Ascending aorta (tissue), 2 donors: ENCODE data around the gene FLYWCH2. TPM values are rescaled to one million over a fixed set of nuclear protein-coding genes. Genes with fewer than 3 reads are reported as not detected.

Source experiments
- DNase-seq, 2 donors: peaks; one replicate each; pipeline ENCODE4 v3.0.0-alpha.2; 2019; ENCODE audit warnings: low spot score in 2 of 2
- H3K27ac ChIP-seq, 2 donors: fragments of 200-600 bp; sonication (generic); one replicate each; pipeline ENCODE4 v1.5.1; 2016 to 2017; ENCODE audit warnings: mild to moderate bottlenecking in 1 of 2
- H3K27me3 ChIP-seq: fragments of 200-600 bp; sonication (generic); one replicate; pipeline ENCODE4 v1.5.1; 2017
- H3K36me3 ChIP-seq, 2 donors: fragments of 200-600 bp; sonication (generic); one replicate each; pipeline ENCODE4 v1.5.1; 2016
- H3K4me1 ChIP-seq, 2 donors: fragments of 200-600 bp; sonication (generic); one replicate each; pipeline ENCODE4 v1.5.1; 2016 to 2017; ENCODE audit warnings: mild to moderate bottlenecking in 1 of 2
- H3K4me3 ChIP-seq, 2 donors: fragments of 200-600 bp; sonication (generic); one replicate each; pipeline ENCODE4 v1.5.1; 2016 to 2017; ENCODE audit warnings: mild to moderate bottlenecking in 1 of 2
- H3K9me3 ChIP-seq, 2 donors: fragments of 200-600 bp; sonication (generic); one replicate each; pipeline ENCODE4 v1.5.1; 2016
- CTCF ChIP-seq, 3 experiments: fragments of 200-600 bp in 2 of 3; fragments of 450-650 bp in 1 of 3; sonication (generic) in 2 of 3; IDR thresholded peaks; one replicate each; pipeline ENCODE4 v1.5.1; 2016 to 2019; ENCODE audit warnings: antibody characterized with exemption in 3 of 3, mild to moderate bottlenecking in 1 of 3, moderate library complexity in 1 of 3
- intact Hi-C: fragments of 100-400 bp; cut with DNase I; formaldehyde crosslinking; loops from one replicate; pipeline ENCODE4 v1.15.1; 2023
- total RNA-seq: library from RNA; depleted of rRNA; stranded (reverse); fragments of >200 nt; gene quantifications from one replicate; pipeline ENCODE4 v1.1.0, GENCODE V29; 2016

FLYWCH2 gene
- total RNA-seq, 1 donor from 2014 or later: 109 TPM

GRCh38 chr16:2838928-2839327 lies 44.1 kb upstream of the FLYWCH2 start:
- H3K9me3 ChIP-seq: no peaks in the 10 kb centered on the region
- intact Hi-C loops: loop anchor here (1.0 kb wide), 1 partner anchor 29 kb away; no protein-coding TSS in a partner anchor
- no peak overlapping the region for H3K27ac ChIP-seq
- no peaks in the 10 kb centered on the region for H3K36me3 ChIP-seq
- H3K27me3 ChIP-seq: no peaks in the 10 kb centered on the region
- DNase-seq: no peak
- H3K4me3 ChIP-seq: no peak overlapping the region
- H3K4me1 ChIP-seq: peaks cover 0 to 11% of the 10 kb centered on the region in 2 donors
- peak; percentile 34 to 63 (median 56) for TF ChIP-seq CTCF (IDR thresholded peaks at IDR 0.05)

GRCh38 chr16:2839650-2840450 lies 43.2 kb upstream of the FLYWCH2 start:
- H3K4me1 ChIP-seq: peaks cover 0 to 11% of the 10 kb centered on the region in 2 donors
- no peak for TF ChIP-seq CTCF (IDR thresholded peaks at IDR 0.05)
- H3K36me3 ChIP-seq: no peaks in the 10 kb centered on the region
- no peak overlapping the region for H3K4me3 ChIP-seq
- H3K27me3 ChIP-seq: no peaks in the 10 kb centered on the region
- intact Hi-C loops: loop anchor here (1.0 kb wide), 1 partner anchor 28 kb away; no protein-coding TSS in a partner anchor
- DNase-seq: no peak
- no peaks in the 10 kb centered on the region for H3K9me3 ChIP-seq
- H3K27ac ChIP-seq: no peak overlapping the region

- no peak overlapping the region for H3K4me3 ChIP-seq
- H3K4me1 ChIP-seq: peaks cover 0 to 7% of the 10 kb centered on the region in 2 donors
- TF ChIP-seq CTCF (IDR thresholded peaks at IDR 0.05): no peak
- H3K27ac ChIP-seq: no peak overlapping the region
- no peak for DNase-seq
- intact Hi-C loops: no loop called here
- H3K9me3 ChIP-seq: no peaks in the 10 kb centered on the region
- no peaks in the 10 kb centered on the region for H3K36me3 ChIP-seq
- H3K27me3 ChIP-seq: no peaks in the 10 kb centered on the region
Observed at GRCh38 chr16:2840914-2841313, 42.1 kb upstream of the FLYWCH2 start.

- Histone ChIP-seq H3K9me3 (no peaks in the 10 kb centered on the region), H3K4me3 (peak overlapping the region in 1 of 2 donors; percentile 42), H3K36me3 (no peaks in the 10 kb centered on the region), H3K27ac (no peak overlapping the region), H3K4me1 (peaks cover 0 to 3% of the 10 kb centered on the region in 2 donors), H3K27me3 (no peaks in the 10 kb centered on the region)
- no peak for DNase-seq
- no peak for TF ChIP-seq CTCF (IDR thresholded peaks at IDR 0.05)
- intact Hi-C loops: no loop called here
Observed at GRCh38 chr16:2841606-2842339, 41.2 kb upstream of the FLYWCH2 start.

GRCh38 chr16:2842340-2843000 lies 40.5 kb upstream of the FLYWCH2 start:
- no peaks in the 10 kb centered on the region for H3K9me3 ChIP-seq
- H3K27me3 ChIP-seq: no peaks in the 10 kb centered on the region
- H3K4me3 ChIP-seq: peak overlapping the region; percentile 37 to 42
- H3K36me3 ChIP-seq: no peaks in the 10 kb centered on the region
- DNase-seq: peak in 1 of 2 donors; percentile 68
- intact Hi-C loops: no loop called here
- no peak overlapping the region for H3K27ac ChIP-seq
- peaks cover 0 to 3% of the 10 kb centered on the region in 2 donors for H3K4me1 ChIP-seq
- peak; percentile 20 to 27 (median 27) for TF ChIP-seq CTCF (IDR thresholded peaks at IDR 0.05)
